A673 (cell line): ENCODE results near the gene NHERF2. TPM values are rescaled to one million over a fixed set of nuclear protein-coding genes. Genes with fewer than 3 reads are reported as not detected.

Source experiments
- BruUV-seq: library from RNA; stranded (reverse); fragments of 400-500 nt; replicated peaks from 2 replicates; lab custom pipeline; 2021; lab: Mats Ljungman, UMichigan
- CTCF ChIA-PET: fragments of 300-600 bp; sonication (Branson Sonifier 250); formaldehyde crosslinking; loops from one replicate; lab custom pipeline; 2022; ENCODE audit warnings: antibody characterized with exemption; lab: Charles Lee
- POLR2A ChIA-PET: fragments of 300-600 bp; sonication (Branson Sonifier 250); formaldehyde crosslinking; loops from one replicate; lab custom pipeline; 2022; ENCODE audit warnings: antibody characterized with exemption; ENCODE audit not compliant: low non-redundant PET; lab: Charles Lee
- DNase-seq: peaks from one replicate; pipeline ENCODE4 v3.0.0-alpha.2; 2015; ENCODE audit warnings: low spot score
- H3K27ac ChIP-seq: fragments of 200-600 bp; sonication (generic); 2 replicates; pipeline ENCODE4 v1.5.1; 2016; ENCODE audit warnings: mixed run types, low read depth, mild to moderate bottlenecking, mixed read lengths, antibody characterized with exemption, low read length; ENCODE audit not compliant: poor library complexity, severe bottlenecking
- H3K27me3 ChIP-seq: fragments of 200-600 bp; sonication (generic); replicated peaks from 2 replicates; pipeline ENCODE4 v1.6.1; 2017; ENCODE audit warnings: mixed run types, low read depth, mild to moderate bottlenecking, mixed read lengths, antibody characterized with exemption, low read length; ENCODE audit not compliant: insufficient read depth, poor library complexity
- H3K36me3 ChIP-seq: fragments of 200-600 bp; sonication (generic); 2 replicates; pipeline ENCODE4 v1.6.1; 2016; ENCODE audit warnings: mixed run types, mild to moderate bottlenecking, mixed read lengths, antibody characterized with exemption, low read length; ENCODE audit not compliant: insufficient read depth, poor library complexity, severe bottlenecking
- H3K4me1 ChIP-seq: fragments of 200-600 bp; sonication (generic); 2 replicates; pipeline ENCODE4 v1.6.1; 2017; ENCODE audit warnings: mixed run types, mild to moderate bottlenecking, mixed read lengths, antibody characterized with exemption, low read length; ENCODE audit not compliant: insufficient read depth, poor library complexity, severe bottlenecking
- H3K4me3 ChIP-seq: fragments of 200-600 bp; sonication (generic); 2 replicates; pipeline ENCODE4 v1.5.1; 2016; ENCODE audit warnings: low read depth, mixed run types, mild to moderate bottlenecking, mixed read lengths, low read length; ENCODE audit not compliant: poor library complexity, severe bottlenecking
- H3K9me3 ChIP-seq: fragments of 200-600 bp; sonication (generic); 2 replicates; pipeline ENCODE4 v1.6.1; 2016; ENCODE audit warnings: mixed run types, low read depth, mild to moderate bottlenecking, mixed read lengths, antibody characterized with exemption, low read length; ENCODE audit not compliant: poor library complexity, severe bottlenecking
- EZH2 ChIP-seq: fragments of 200-600 bp; sonication (generic); IDR thresholded peaks from 2 replicates; pipeline ENCODE4 v1.6.1; 2017; ENCODE audit warnings: borderline replicate concordance, low read depth, mild to moderate bottlenecking, mixed read lengths, antibody characterized with exemption, low read length; ENCODE audit not compliant: poor library complexity, severe bottlenecking
- intact Hi-C: fragments of 100-400 bp; cut with micrococcal nuclease; formaldehyde crosslinking; loops from one replicate; pipeline ENCODE4 v1.10.0; 2022; ENCODE audit not compliant: unreplicated experiment
- total RNA-seq: library from RNA; stranded (reverse); gene quantifications from 2 replicates; pipeline ENCODE4 v1.2.3, GENCODE V29; 2021
- TF ChIP-seq, protein P1 (sequence below): fragments of 300-800, 200-600 bp; sonication (generic); conservative IDR thresholded peaks from 2 replicates; pipeline ENCODE4 v1.5.1; 2017; ENCODE audit warnings: low read depth, mild to moderate bottlenecking, antibody characterized with exemption, low read length, moderate library complexity, mixed read lengths

The NHERF2 gene
- total RNA-seq, 1 experiment from 2014 or later, result 19.5 TPM

GRCh38 chr16:2079311-2079800 is 52.7 kb downstream of the NHERF2 start:
- CTCF ChIA-PET, result no interaction called here
- no TSS peak for BruUV-seq
- TF ChIP-seq EZH2, result no peak
- TF ChIP-seq, protein P1, sequence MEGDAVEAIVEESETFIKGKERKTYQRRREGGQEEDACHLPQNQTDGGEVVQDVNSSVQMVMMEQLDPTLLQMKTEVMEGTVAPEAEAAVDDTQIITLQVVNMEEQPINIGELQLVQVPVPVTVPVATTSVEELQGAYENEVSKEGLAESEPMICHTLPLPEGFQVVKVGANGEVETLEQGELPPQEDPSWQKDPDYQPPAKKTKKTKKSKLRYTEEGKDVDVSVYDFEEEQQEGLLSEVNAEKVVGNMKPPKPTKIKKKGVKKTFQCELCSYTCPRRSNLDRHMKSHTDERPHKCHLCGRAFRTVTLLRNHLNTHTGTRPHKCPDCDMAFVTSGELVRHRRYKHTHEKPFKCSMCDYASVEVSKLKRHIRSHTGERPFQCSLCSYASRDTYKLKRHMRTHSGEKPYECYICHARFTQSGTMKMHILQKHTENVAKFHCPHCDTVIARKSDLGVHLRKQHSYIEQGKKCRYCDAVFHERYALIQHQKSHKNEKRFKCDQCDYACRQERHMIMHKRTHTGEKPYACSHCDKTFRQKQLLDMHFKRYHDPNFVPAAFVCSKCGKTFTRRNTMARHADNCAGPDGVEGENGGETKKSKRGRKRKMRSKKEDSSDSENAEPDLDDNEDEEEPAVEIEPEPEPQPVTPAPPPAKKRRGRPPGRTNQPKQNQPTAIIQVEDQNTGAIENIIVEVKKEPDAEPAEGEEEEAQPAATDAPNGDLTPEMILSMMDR, result no peak
- no peak overlapping the region for H3K27ac ChIP-seq
- DNase-seq, result no peak
- H3K36me3 ChIP-seq, result peaks cover 7% of the 10 kb centered on the region
- no peaks in the 10 kb centered on the region for H3K27me3 ChIP-seq
- intact Hi-C loops, result no loop called here
- H3K4me3 ChIP-seq, result no peak overlapping the region
- POLR2A ChIA-PET, result no interaction called here
- no peaks in the 10 kb centered on the region for H3K4me1 ChIP-seq
- no peaks in the 10 kb centered on the region for H3K9me3 ChIP-seq

DNA sequence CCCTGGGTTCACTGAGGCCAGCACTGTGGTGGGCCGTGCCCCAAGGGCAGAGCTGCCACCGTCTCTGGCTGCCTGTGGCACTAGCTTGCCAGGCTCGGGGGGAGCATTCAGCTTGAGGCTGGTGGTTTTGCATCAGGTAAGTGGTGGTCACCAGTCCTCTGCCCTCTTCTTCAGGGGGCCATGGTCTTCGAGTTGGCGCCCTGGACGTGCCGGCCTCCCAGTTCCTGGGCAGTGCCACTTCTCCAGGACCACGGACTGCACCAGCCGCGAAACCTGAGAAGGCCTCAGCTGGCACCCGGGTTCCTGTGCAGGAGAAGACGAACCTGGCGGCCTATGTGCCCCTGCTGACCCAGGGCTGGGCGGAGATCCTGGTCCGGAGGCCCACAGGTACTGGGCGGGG is 53.3 kb downstream of the NHERF2 start:
- H3K9me3 ChIP-seq, result no peaks in the 10 kb centered on the region
- intact Hi-C loops, result no loop called here
- H3K27ac ChIP-seq, result no peak overlapping the region
- BruUV-seq, result no TSS peak
- no peak for DNase-seq
- ChIA-PET POLR2A (no interaction called here), CTCF (no interaction called here)
- peaks cover 7% of the 10 kb centered on the region for H3K36me3 ChIP-seq
- H3K4me1 ChIP-seq, result no peaks in the 10 kb centered on the region
- no peaks in the 10 kb centered on the region for H3K27me3 ChIP-seq
- TF ChIP-seq, protein P1, result no peak
- no peak for TF ChIP-seq EZH2
- H3K4me3 ChIP-seq, result no peak overlapping the region

GRCh38 chr16:2081201-2082084 is 54.7 kb downstream of the NHERF2 start:
- Histone ChIP-seq H3K4me1 (no peaks in the 10 kb centered on the region), H3K36me3 (peaks cover 7% of the 10 kb centered on the region), H3K4me3 (no peak overlapping the region), H3K9me3 (no peaks in the 10 kb centered on the region), H3K27me3 (no peaks in the 10 kb centered on the region), H3K27ac (no peak overlapping the region)
- POLR2A ChIA-PET, result no interaction called here
- no TSS peak for BruUV-seq
- no peak for DNase-seq
- TF ChIP-seq EZH2, result no peak
- TF ChIP-seq, protein P1, result no peak
- CTCF ChIA-PET, result no interaction called here
- intact Hi-C loops, result no loop called here
